CD4-positive, alpha-beta T cell treated with Interleukin-15 for 1 hour (primary cell): ENCODE data around the gene WDFY1.
"Not testable (repeated sequence)": the region's sequence is repeated elsewhere in the genome, so short reads cannot be mapped to it uniquely, and the experiment has no call there.

Experiments used
- DNase-seq: peaks from one replicate; pipeline ENCODE4 v3.0.0-alpha.2; 2020

Gene WDFY1

GRCh38 chr2:223956300-223956699 is 11.2 kb upstream of the WDFY1 start:
- DNase-seq: no peak

GRCh38 chr2:223954401-223954800 is 9.3 kb upstream of the WDFY1 start:
- no peak for DNase-seq

GRCh38 chr2:223952280-223952968 is 7.3 kb upstream of the WDFY1 start:
- DNase-seq: no peak

GRCh38 chr2:223950448-223951347 is 5.6 kb upstream of the WDFY1 start:
- DNase-seq: no peak

- no peak for DNase-seq
Measured at GRCh38 chr2:223949241-223949840, 4.2 kb upstream of the WDFY1 start.

- no peak for DNase-seq
Measured at GRCh38 chr2:223947711-223948205, 2.6 kb upstream of the WDFY1 start.

GRCh38 chr2:223945755-223946154 is 620 bp upstream of the WDFY1 start:
- DNase-seq: no peak

- peak; percentile 31 for DNase-seq
Measured at GRCh38 chr2:223944166-223944702, 901 bp downstream of the WDFY1 start.

- DNase-seq: no peak
Measured at GRCh38 chr2:223943561-223944008, 1.6 kb downstream of the WDFY1 start.

- no peak for DNase-seq
Measured at GRCh38 chr2:223943135-223943534, 2.0 kb downstream of the WDFY1 start.

- no peak for DNase-seq
Measured at GRCh38 chr2:223941579-223942277, 3.4 kb downstream of the WDFY1 start.

GRCh38 chr2:223939438-223939837 is 5.7 kb downstream of the WDFY1 start:
- not testable (repeated sequence) for DNase-seq

- no peak for DNase-seq
Measured at GRCh38 chr2:223937535-223937934, 7.6 kb downstream of the WDFY1 start.

- DNase-seq: no peak
Measured at GRCh38 chr2:223936862-223937326, 8.2 kb downstream of the WDFY1 start.

- no peak for DNase-seq
Measured at GRCh38 chr2:223935459-223936125, 9.5 kb downstream of the WDFY1 start.

- DNase-seq: no peak
Measured at GRCh38 chr2:223934870-223935269, 10.3 kb downstream of the WDFY1 start.

GRCh38 chr2:223932816-223933800 is 12.0 kb downstream of the WDFY1 start:
- DNase-seq: no peak

- peak; percentile 36 for DNase-seq
Measured at GRCh38 chr2:223930103-223930976, 14.8 kb downstream of the WDFY1 start.

- DNase-seq: peak; percentile 20
Measured at GRCh38 chr2:223929571-223930102, 15.5 kb downstream of the WDFY1 start.
